Transverse colon (tissue), 4 donors: ENCODE measurements around the gene FAM20C. TPM values are rescaled to one million over a fixed set of nuclear protein-coding genes. Genes with fewer than 3 reads are reported as not detected.
A peak's percentile ranks its signal among the peaks of the same experiment; 100 is the strongest.

Source experiments
- DNase-seq: peaks from one replicate; pipeline ENCODE4 v3.0.0-alpha.2; 2019
- H3K27ac ChIP-seq, 4 donors: fragments of 200-600 bp; sonication (generic); 2 replicates each; pipeline ENCODE4 v1.5.1; 2016 to 2018; ENCODE audit warnings: inconsistent platforms in 4 of 4
- H3K27me3 ChIP-seq: fragments of 200-600 bp; sonication (generic); 2 replicates; pipeline ENCODE4 v1.5.1; 2017; ENCODE audit warnings: inconsistent platforms
- H3K36me3 ChIP-seq, 4 donors: fragments of 200-600 bp; sonication (generic); 2 replicates each; pipeline ENCODE4 v1.5.1; 2017 to 2019; ENCODE audit warnings: inconsistent platforms in 4 of 4
- H3K4me1 ChIP-seq, 4 donors: fragments of 200-600 bp; sonication (generic); 2 replicates each; pipeline ENCODE4 v1.5.1; 2017 to 2020; ENCODE audit warnings: inconsistent platforms in 4 of 4
- H3K4me3 ChIP-seq, 4 donors: fragments of 200-600 bp; sonication (generic); 1 replicate in 1 of 4; 2 replicates in 3 of 4; pipeline versions ENCODE4 v1.5.1 to v1.6.1; 2017 to 2019; ENCODE audit warnings: inconsistent platforms in 4 of 4
- H3K9me3 ChIP-seq, 2 donors: fragments of 200-600 bp; sonication (generic); 2 replicates each; pipeline ENCODE4 v1.5.1; 2017 to 2019; ENCODE audit warnings: inconsistent platforms in 2 of 2
- EP300 ChIP-seq: sonication (generic); formaldehyde crosslinking; IDR thresholded peaks from one replicate; pipeline ENCODE4 v1.6.1; 2017; ENCODE audit warnings: antibody characterized with exemption, low read depth
- POLR2A ChIP-seq: fragments of 450-650 bp; IDR thresholded peaks from one replicate; pipeline ENCODE4 v1.6.1; 2016; ENCODE audit warnings: antibody characterized with exemption, mild to moderate bottlenecking, moderate library complexity
- POLR2AphosphoS5 ChIP-seq, 3 donors: sonication (generic); formaldehyde crosslinking; IDR thresholded peaks; one replicate each; pipeline ENCODE4 v1.6.1; 2016; ENCODE audit warnings: antibody characterized with exemption in 3 of 3
- WGBS, 2 donors: methylation state at CpG; one replicate each; pipeline ENCODE4 v1.1.5; 2018; ENCODE audit warnings: low coverage in 1 of 2; 5-methylcytosine and 5-hydroxymethylcytosine counted together
- in situ Hi-C, 4 donors: fragments of 200-750 bp; cut with MboI; loops; one replicate each; pipeline versions ENCODE4 v1.15.0 to v1.15.1; 2017; ENCODE audit warnings: low sequenced_read_pairs in 3 of 4, low pct_ligation_motif_present in 1 of 4, low pct_unique_long_range_greater_than_20kb in 1 of 4
- intact Hi-C: fragments of 100-400 bp; cut with DNase I; formaldehyde crosslinking; loops from one replicate; pipeline ENCODE4 v1.15.1; 2023; ENCODE audit warnings: low total_unique reads
- total RNA-seq, 4 donors: library from RNA; depleted of rRNA; stranded (reverse); fragments of >200 nt; gene quantifications; one replicate each; pipeline ENCODE4 v1.1.0, GENCODE V29; 2016
- TF ChIP-seq, protein P1 (sequence below), 5 experiments: fragments of 200-600 bp in 3 of 5; fragments of 450-650 bp in 2 of 5; sonication (generic) in 3 of 5; IDR thresholded peaks; 1 replicate in 2 of 5; 2 replicates in 3 of 5; pipeline ENCODE4 v1.5.1; 2016 to 2017; ENCODE audit warnings: antibody characterized with exemption in 5 of 5, inconsistent platforms in 3 of 5, mild to moderate bottlenecking in 2 of 5, moderate library complexity in 1 of 5

FAM20C gene
- total RNA-seq, 4 donors from 2014 or later, result 10.5 to 62.3 (median 23.5) TPM

DNA sequence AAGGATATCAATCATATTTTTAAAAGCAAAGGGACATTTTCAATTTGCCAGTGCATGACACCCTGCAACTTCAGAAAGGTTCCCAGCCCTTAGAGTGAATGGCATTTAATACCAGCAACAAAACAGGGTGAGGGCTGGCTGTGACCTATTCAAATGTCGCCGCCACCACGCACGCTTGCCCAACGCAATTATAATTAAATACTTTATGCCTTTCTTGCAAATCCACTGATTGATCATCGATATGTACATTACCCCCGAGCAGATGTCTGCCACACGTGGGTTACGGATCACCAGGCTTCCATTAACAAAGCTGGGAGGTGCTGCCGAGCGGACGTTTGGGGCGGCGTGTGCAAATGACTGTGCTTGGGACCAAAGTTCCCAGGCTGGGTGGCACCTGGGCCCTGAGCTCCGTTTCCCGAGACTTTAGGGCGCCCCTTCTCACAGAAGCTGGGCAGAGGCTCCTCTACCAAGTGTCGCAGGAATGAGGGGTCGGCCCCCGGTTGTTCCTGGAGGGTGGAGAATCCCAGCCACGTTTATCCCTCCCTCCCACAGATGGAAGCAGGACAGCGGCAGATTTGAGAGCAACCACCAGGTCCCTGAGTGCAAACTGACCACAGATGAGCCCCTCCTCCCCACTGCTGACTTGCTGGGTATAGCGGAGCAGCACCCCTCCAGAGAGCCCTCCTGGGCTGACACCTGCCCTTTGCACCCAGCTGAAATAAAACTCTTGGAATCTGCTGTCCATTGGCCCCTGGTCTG, 101.5 kb downstream of the FAM20C start:
- intact Hi-C loops, result no loop called here
- Histone ChIP-seq H3K27me3 (peaks cover 59% of the 10 kb centered on the region), H3K4me3 (no peak overlapping the region), H3K9me3 (no peaks in the 10 kb centered on the region), H3K36me3 (no peaks in the 10 kb centered on the region), H3K4me1 (peaks cover 0 to 25% (median 13%) of the 10 kb centered on the region in 4 donors), H3K27ac (peak overlapping the region in 1 of 4 donors; percentile 23)
- DNase-seq, result peak; percentile 42
- TF ChIP-seq EP300, result no peak
- no peak for TF ChIP-seq POLR2AphosphoS5 (IDR thresholded peaks at IDR 0.05)
- TF ChIP-seq POLR2A, result no peak
- TF ChIP-seq, protein P1, sequence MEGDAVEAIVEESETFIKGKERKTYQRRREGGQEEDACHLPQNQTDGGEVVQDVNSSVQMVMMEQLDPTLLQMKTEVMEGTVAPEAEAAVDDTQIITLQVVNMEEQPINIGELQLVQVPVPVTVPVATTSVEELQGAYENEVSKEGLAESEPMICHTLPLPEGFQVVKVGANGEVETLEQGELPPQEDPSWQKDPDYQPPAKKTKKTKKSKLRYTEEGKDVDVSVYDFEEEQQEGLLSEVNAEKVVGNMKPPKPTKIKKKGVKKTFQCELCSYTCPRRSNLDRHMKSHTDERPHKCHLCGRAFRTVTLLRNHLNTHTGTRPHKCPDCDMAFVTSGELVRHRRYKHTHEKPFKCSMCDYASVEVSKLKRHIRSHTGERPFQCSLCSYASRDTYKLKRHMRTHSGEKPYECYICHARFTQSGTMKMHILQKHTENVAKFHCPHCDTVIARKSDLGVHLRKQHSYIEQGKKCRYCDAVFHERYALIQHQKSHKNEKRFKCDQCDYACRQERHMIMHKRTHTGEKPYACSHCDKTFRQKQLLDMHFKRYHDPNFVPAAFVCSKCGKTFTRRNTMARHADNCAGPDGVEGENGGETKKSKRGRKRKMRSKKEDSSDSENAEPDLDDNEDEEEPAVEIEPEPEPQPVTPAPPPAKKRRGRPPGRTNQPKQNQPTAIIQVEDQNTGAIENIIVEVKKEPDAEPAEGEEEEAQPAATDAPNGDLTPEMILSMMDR (IDR thresholded peaks at IDR 0.05), result no peak
- WGBS, 2 donors, result 55 to 80% methylated on average over 5 to 23 of the region's 23 CpGs
- in situ Hi-C loops, result no loop called here

DNA sequence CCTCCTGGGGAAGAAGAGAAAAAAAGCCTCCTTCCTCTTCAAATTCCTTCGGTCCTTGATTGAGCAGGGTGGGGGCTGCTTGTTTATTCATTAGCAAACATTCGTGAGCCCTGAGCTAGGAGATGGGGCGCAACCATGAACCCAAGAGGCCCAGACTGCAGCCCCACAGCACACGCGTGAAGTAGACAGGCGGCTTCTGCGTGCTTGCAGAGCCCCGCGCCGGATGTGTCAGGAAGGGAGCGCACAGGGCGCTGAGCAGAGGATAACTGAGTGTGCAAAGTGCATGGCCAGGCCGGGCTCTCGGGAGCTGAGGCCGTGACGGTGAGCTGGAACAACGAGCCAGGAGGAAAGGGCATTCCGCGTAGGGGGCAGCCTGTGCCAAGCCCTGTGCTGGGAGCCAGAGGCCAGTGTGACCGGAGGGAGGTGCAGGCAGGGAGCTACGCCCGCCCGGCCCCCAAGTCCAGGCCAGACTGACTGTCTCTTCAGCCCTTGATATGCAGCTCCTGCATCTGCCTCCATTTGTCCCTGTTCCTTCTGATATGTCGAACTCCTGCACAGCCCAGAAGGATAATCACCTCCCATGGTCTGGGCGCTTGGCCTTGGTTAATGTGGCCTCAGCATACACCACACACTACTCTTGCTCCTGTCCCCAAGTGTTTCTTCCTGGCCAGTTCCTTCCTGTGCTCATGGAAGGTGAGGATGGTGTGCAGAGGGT, 102.2 kb downstream of the FAM20C start:
- peak; percentile 51 for DNase-seq
- H3K27ac ChIP-seq, result peak overlapping the region in 1 of 4 donors; percentile 23
- no peaks in the 10 kb centered on the region for H3K36me3 ChIP-seq
- no peaks in the 10 kb centered on the region for H3K9me3 ChIP-seq
- intact Hi-C loops, result no loop called here
- H3K4me3 ChIP-seq, result no peak overlapping the region
- H3K27me3 ChIP-seq, result peaks cover 51% of the 10 kb centered on the region
- H3K4me1 ChIP-seq, result peaks cover 0 to 24% (median 13%) of the 10 kb centered on the region in 4 donors
- in situ Hi-C loops, result no loop called here
- peak in 1 of 3 donors; percentile 19 for TF ChIP-seq POLR2AphosphoS5 (IDR thresholded peaks at IDR 0.05)
- TF ChIP-seq, protein P1 (IDR thresholded peaks at IDR 0.05), result no peak
- 56 to 100% methylated on average over 2 to 25 of the region's 25 CpGs for WGBS, 2 donors

DNA sequence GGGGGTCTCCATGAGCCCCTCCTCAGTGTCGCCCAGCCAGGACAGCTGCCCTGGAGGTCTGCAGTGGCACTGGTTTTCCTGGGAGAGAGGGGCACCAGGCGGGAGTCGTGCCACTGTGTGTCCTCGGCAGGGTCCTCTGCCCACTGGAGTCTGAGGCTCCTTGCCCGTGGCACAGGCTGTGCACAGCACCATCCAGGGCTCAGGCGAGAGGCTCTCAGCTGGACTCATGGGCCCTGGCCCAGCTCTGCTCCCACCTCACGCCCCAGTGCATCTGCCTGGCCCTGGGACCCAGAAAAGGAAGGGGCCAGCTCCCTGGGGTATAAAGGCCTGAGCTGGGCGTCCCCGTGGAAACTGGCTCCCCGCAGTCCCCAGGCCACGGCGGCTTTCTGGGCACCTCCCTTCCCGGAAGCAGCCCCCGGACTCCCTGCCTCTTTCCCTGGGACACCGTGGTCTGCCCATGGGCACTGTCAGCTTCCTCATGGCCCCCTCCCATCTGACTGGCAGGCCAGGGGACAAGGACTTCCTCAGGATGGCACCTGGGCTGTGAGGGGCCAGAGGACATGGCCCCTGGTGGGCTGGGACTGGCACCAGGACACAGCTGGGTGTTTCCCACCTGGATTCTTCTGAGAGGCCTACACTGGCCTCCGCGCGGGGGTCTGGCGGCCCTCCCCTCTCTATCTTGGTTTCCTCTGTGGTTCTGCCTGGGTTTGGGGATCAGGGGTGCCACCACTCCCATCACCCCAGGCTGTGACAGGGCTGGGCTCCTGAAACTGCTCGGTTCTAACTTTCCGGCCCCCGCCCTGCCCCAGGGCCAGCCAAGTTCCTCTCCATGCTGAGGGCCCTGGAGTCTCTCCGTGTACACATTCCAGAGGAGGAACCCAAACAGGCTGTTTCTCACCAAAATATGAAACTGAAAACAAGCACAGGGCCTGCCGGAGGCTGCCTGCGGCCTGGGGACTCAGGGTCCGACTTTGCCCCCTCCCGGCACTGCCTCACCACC, 103.1 kb downstream of the FAM20C start:
- intact Hi-C loops, result no loop called here
- no peak overlapping the region for H3K4me3 ChIP-seq
- H3K27me3 ChIP-seq, result peaks cover 43% of the 10 kb centered on the region
- DNase-seq, result no peak
- H3K27ac ChIP-seq, result no peak overlapping the region
- 86% methylated on average over 24 of the region's 27 CpGs; no CpG with 5 or more reads in 1 of the 2 donors for WGBS, 2 donors
- H3K9me3 ChIP-seq, result no peaks in the 10 kb centered on the region
- TF ChIP-seq EP300, result no peak
- TF ChIP-seq, protein P1 (IDR thresholded peaks at IDR 0.05), result no peak
- TF ChIP-seq POLR2AphosphoS5 (IDR thresholded peaks at IDR 0.05), result no peak
- in situ Hi-C loops, result no loop called here
- no peaks in the 10 kb centered on the region for H3K36me3 ChIP-seq
- peaks cover 0 to 16% (median 8%) of the 10 kb centered on the region in 4 donors for H3K4me1 ChIP-seq
